Sigmoid colon (tissue), 4 donors: ENCODE data around the gene CEMP1.

Experiments
- EP300 ChIP-seq, 4 donors: sonication (generic); formaldehyde crosslinking; IDR thresholded peaks; one replicate each; pipeline ENCODE4 v1.6.1; 2017; ENCODE audit warnings: antibody characterized with exemption in 4 of 4
- POLR2A ChIP-seq, 2 donors: fragments of 450-650 bp; IDR thresholded peaks; one replicate each; pipeline ENCODE4 v1.6.1; 2016; ENCODE audit warnings: antibody characterized with exemption in 2 of 2, mild to moderate bottlenecking in 2 of 2, moderate library complexity in 2 of 2
- TF ChIP-seq, protein P1 (sequence below), 4 experiments: fragments of 450-650 bp in 3 of 4; fragments of 200-600 bp in 1 of 4; IDR thresholded peaks; one replicate each; pipeline ENCODE4 v1.5.1; 2016 to 2019; ENCODE audit warnings: antibody characterized with exemption in 4 of 4, mild to moderate bottlenecking in 3 of 4, moderate library complexity in 2 of 4

DNA sequence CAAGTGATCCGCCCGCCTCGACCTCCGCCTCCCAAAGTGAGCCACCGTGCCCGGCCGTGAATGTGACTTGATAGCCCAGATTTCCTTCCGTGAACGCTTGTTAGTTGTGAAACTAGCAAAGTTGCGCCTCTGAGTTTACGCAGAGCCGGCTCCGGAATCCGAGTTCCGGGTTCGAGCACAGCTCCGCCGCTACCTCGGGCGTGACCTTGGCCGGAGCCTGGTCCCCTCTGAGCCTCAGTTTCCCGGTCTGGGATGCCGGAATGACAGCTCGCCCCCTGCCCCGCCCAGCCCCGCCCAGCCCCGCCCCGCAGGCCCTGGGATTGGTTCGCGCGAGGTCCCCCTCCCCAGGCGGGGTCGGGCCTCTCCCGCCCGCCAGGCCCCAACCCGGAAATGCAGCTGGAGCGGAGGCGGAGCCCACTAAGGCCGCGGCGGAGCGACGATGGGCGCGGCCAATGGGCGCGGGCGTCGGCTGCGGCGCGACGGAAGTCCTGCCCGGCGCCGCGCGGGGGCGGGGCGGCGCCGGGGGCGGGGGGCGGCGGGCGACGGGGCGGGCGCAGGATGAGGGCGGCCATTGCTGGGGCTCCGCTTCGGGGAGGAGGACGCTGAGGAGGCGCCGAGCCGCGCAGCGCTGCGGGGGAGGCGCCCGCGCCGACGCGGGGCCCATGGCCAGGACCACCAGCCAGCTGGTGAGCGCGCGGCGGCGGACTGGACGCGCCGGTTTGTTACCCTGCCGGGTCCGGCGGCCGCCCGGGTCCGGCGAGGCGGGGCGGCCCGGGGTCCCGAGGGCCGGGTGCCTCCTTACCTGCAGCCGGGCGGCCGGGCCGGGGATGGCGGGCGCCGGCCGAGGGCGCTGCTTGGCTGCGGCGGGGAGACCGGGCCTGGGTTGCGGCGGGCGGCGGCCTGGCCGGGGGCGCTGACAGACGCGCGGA is 6.5 kb upstream of the CEMP1 start, which contains the start of gene PDPK1:
- TF ChIP-seq, protein P1, sequence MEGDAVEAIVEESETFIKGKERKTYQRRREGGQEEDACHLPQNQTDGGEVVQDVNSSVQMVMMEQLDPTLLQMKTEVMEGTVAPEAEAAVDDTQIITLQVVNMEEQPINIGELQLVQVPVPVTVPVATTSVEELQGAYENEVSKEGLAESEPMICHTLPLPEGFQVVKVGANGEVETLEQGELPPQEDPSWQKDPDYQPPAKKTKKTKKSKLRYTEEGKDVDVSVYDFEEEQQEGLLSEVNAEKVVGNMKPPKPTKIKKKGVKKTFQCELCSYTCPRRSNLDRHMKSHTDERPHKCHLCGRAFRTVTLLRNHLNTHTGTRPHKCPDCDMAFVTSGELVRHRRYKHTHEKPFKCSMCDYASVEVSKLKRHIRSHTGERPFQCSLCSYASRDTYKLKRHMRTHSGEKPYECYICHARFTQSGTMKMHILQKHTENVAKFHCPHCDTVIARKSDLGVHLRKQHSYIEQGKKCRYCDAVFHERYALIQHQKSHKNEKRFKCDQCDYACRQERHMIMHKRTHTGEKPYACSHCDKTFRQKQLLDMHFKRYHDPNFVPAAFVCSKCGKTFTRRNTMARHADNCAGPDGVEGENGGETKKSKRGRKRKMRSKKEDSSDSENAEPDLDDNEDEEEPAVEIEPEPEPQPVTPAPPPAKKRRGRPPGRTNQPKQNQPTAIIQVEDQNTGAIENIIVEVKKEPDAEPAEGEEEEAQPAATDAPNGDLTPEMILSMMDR (IDR thresholded peaks at IDR 0.05): no peak
- TF ChIP-seq EP300 (IDR thresholded peaks at IDR 0.05): no peak
- TF ChIP-seq POLR2A (IDR thresholded peaks at IDR 0.05): no peak
